Keratinocyte (primary cell): Measurements from ENCODE around the gene BBX. TPM values are rescaled to one million over a fixed set of nuclear protein-coding genes. Genes with fewer than 3 reads are reported as not detected.

ENCODE experiments used
- DNase-seq: peaks from one replicate; pipeline ENCODE4 v3.0.0-alpha.2; 2011; ENCODE audit warnings: low read depth, missing footprints, low spot score
- FAIRE-seq: peaks from 2 replicates; lab custom pipeline; 2011; peaks lifted over from hg19 to GRCh38; lab: Jason Lieb, UNC
- H2AFZ ChIP-seq: 2 replicates; pipeline ENCODE4 v1.6.0; 2012; ENCODE audit warnings: low read length, control low read depth, inconsistent platforms; ENCODE audit not compliant: control insufficient read depth
- H3K27ac ChIP-seq: 2 replicates; pipeline ENCODE4 v1.5.1; 2011; ENCODE audit warnings: low read length; ENCODE audit not compliant: control insufficient read depth, insufficient read depth
- H3K27me3 ChIP-seq: 3 replicates; pipeline ENCODE4 v1.6.0; 2011; ENCODE audit warnings: low read length; ENCODE audit not compliant: control insufficient read depth, insufficient read depth; ENCODE audit errors: extremely low read depth
- H3K36me3 ChIP-seq, 2 experiments: 2 replicates in 1 of 2; 3 replicates in 1 of 2; pipeline ENCODE4 v1.5.1; 2011; ENCODE audit warnings: low read length in 2 of 2, mild to moderate bottlenecking in 1 of 2; ENCODE audit not compliant: control insufficient read depth in 2 of 2, insufficient read depth in 2 of 2; ENCODE audit errors: extremely low read depth in 1 of 2
- H3K4me1 ChIP-seq: 3 replicates; pipeline ENCODE4 v1.5.1; 2011; ENCODE audit warnings: low read length; ENCODE audit not compliant: control insufficient read depth, insufficient read depth; ENCODE audit errors: extremely low read depth
- H3K4me2 ChIP-seq: 3 replicates; pipeline ENCODE4 v1.6.0; 2011; ENCODE audit warnings: low read depth, low read length; ENCODE audit not compliant: control insufficient read depth, insufficient read depth; ENCODE audit errors: extremely low read depth
- H3K4me3 ChIP-seq, 3 experiments: fragments of 200-600 bp in 1 of 3; sonication (generic) in 1 of 3; 2 replicates in 2 of 3; 3 replicates in 1 of 3; pipeline ENCODE4 v1.5.1; 2011 to 2016; ENCODE audit warnings: low read length in 3 of 3, mild to moderate bottlenecking in 3 of 3, control low read depth in 2 of 3, inconsistent platforms in 1 of 3, low read depth in 1 of 3, mixed read lengths in 1 of 3, mixed run types in 1 of 3, moderate library complexity in 1 of 3; ENCODE audit not compliant: control insufficient read depth in 2 of 3, insufficient read depth in 2 of 3; ENCODE audit errors: extremely low read depth in 1 of 3
- H3K79me2 ChIP-seq: 2 replicates; pipeline ENCODE4 v1.6.0; 2012; ENCODE audit warnings: low read length; ENCODE audit not compliant: control insufficient read depth, insufficient read depth
- H3K9ac ChIP-seq: 3 replicates; pipeline ENCODE4 v1.6.0; 2011; ENCODE audit warnings: low read length; ENCODE audit not compliant: control insufficient read depth, insufficient read depth; ENCODE audit errors: extremely low read depth
- H3K9me1 ChIP-seq: 3 replicates; pipeline ENCODE4 v1.6.0; 2011; ENCODE audit warnings: low read length; ENCODE audit not compliant: control insufficient read depth, insufficient read depth; ENCODE audit errors: extremely low read depth
- H3K9me3 ChIP-seq: 2 replicates; pipeline ENCODE4 v1.5.1; 2012; ENCODE audit warnings: low read depth, low read length; ENCODE audit not compliant: control insufficient read depth
- H4K20me1 ChIP-seq: 3 replicates; pipeline ENCODE4 v1.6.0; 2011; ENCODE audit warnings: low read length; ENCODE audit not compliant: control insufficient read depth, insufficient read depth; ENCODE audit errors: extremely low read depth
- EZH2 ChIP-seq: IDR thresholded peaks from one replicate; pipeline ENCODE4 v1.6.1; 2012; ENCODE audit warnings: inconsistent platforms, mild to moderate bottlenecking, low read length, moderate library complexity
- dilution Hi-C: fragments of 300-500 bp; cut with MboI; formaldehyde crosslinking; loops from one replicate; pipeline ENCODE4 v1.7.0; 2020; ENCODE audit warnings: low sequenced_read_pairs; ENCODE audit not compliant: extremely low pct_ligation_motif_present
- polyA plus RNA-seq, 5 experiments: library from polyadenylated mRNA; depleted of rRNA in 3 of 5; stranded (reverse) in 3 of 5; stranded (forward) in 1 of 5; unstranded in 1 of 5; fragments of >200 nt; gene quantifications; 1 replicate in 1 of 5; 2 replicates in 3 of 5; 3 replicates in 1 of 5; pipeline versions ENCODE4 v1.2.1 to v1.2.3, GENCODE V29; 2011 to 2012; ENCODE audit warnings: missing spikeins in 2 of 5, low read depth in 1 of 5, low replicate concordance in 1 of 5
- TF ChIP-seq, protein P1 (sequence below), 3 experiments: IDR thresholded peaks in 1 of 3; conservative IDR thresholded peaks in 1 of 3; optimal IDR thresholded peaks in 1 of 3; 2 replicates in 2 of 3; 3 replicates in 1 of 3; pipeline versions ENCODE3 to v1.5.1; 2011; ENCODE audit warnings: low read length in 3 of 3, mild to moderate bottlenecking in 3 of 3, moderate library complexity in 2 of 3, control low read depth in 1 of 3, inconsistent platforms in 1 of 3; ENCODE audit not compliant: insufficient read depth in 2 of 3; ENCODE audit errors: extremely low read depth in 1 of 3

BBX gene
- polyA plus RNA-seq, 1 donor (not counting 4 experiments of a cell fraction or from before 2014, with no cell fraction given): 43.4 TPM

DNA sequence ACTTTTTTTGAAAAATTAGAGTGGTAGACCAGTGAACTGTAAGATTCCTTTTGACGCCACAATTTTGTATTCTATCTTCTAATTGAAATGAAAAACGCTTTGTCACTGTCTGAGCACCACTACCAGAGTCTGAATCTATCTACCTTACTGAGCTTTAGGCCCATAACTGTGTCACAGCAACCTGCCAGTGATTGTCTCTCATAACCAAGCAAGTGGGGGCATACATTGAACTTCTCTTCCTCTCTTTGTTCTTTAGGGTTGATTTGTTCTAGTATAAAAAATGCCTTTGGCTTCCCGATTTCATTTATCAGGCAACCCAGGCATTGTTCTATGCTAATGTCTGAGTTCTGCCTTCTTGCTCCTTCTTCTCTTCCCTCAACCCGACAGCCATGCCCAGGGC is 142.6 kb downstream of the BBX start:
- no peaks in the 10 kb centered on the region for H3K79me2 ChIP-seq
- no peak overlapping the region for H3K27ac ChIP-seq
- no peaks in the 10 kb centered on the region for H3K9me1 ChIP-seq
- no peaks in the 10 kb centered on the region for H3K36me3 ChIP-seq
- no peak overlapping the region for H3K9ac ChIP-seq
- H3K4me3 ChIP-seq: no peak overlapping the region
- no peak overlapping the region for H2AFZ ChIP-seq
- H4K20me1 ChIP-seq: no peaks in the 10 kb centered on the region
- dilution Hi-C loops: no loop called here
- H3K4me1 ChIP-seq: no peaks in the 10 kb centered on the region
- H3K9me3 ChIP-seq: no peaks in the 10 kb centered on the region
- no peaks in the 10 kb centered on the region for H3K27me3 ChIP-seq
- FAIRE-seq: no peak
- H3K4me2 ChIP-seq: no peak overlapping the region
- no peak for DNase-seq
- TF ChIP-seq, protein P1, sequence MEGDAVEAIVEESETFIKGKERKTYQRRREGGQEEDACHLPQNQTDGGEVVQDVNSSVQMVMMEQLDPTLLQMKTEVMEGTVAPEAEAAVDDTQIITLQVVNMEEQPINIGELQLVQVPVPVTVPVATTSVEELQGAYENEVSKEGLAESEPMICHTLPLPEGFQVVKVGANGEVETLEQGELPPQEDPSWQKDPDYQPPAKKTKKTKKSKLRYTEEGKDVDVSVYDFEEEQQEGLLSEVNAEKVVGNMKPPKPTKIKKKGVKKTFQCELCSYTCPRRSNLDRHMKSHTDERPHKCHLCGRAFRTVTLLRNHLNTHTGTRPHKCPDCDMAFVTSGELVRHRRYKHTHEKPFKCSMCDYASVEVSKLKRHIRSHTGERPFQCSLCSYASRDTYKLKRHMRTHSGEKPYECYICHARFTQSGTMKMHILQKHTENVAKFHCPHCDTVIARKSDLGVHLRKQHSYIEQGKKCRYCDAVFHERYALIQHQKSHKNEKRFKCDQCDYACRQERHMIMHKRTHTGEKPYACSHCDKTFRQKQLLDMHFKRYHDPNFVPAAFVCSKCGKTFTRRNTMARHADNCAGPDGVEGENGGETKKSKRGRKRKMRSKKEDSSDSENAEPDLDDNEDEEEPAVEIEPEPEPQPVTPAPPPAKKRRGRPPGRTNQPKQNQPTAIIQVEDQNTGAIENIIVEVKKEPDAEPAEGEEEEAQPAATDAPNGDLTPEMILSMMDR (optimal IDR thresholded peaks at IDR 0.05 in 1 of 3, IDR thresholded peaks at IDR 0.05 in 1 of 3, conservative IDR thresholded peaks at IDR 0.05 in 1 of 3; ENCODE audit: extremely low read depth in 1 of 3, insufficient read depth in 2 of 3, low read length in 3 of 3): no peak
- TF ChIP-seq EZH2: no peak

DNA sequence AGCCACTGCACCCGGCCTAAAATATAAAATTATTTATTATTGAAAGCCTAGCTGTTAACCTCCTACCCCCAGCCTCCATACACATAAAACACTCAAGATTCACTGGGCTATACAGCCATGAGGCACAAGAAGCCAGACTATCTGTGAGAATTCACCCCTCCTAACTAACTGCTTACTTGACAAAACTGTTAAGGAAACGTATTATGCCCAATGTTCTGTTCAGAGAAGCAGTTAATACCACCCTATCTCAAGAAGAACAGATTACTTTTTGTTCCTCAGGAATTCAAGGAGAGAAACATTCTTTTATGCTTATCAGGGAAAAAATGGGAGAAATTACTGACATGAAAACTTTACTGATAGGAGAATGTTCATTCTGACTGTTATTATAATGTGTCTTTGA is 144.1 kb downstream of the BBX start:
- Histone ChIP-seq H3K36me3 (no peaks in the 10 kb centered on the region), H4K20me1 (no peaks in the 10 kb centered on the region), H2AFZ (no peak overlapping the region), H3K9ac (no peak overlapping the region), H3K4me1 (no peaks in the 10 kb centered on the region), H3K79me2 (no peaks in the 10 kb centered on the region), H3K4me3 (no peak overlapping the region), H3K27me3 (no peaks in the 10 kb centered on the region), H3K4me2 (no peak overlapping the region), H3K9me1 (no peaks in the 10 kb centered on the region), H3K9me3 (no peaks in the 10 kb centered on the region), H3K27ac (no peak overlapping the region)
- TF ChIP-seq, protein P1 (optimal IDR thresholded peaks at IDR 0.05 in 1 of 3, IDR thresholded peaks at IDR 0.05 in 1 of 3, conservative IDR thresholded peaks at IDR 0.05 in 1 of 3; ENCODE audit: extremely low read depth in 1 of 3, insufficient read depth in 2 of 3, low read length in 3 of 3): no peak
- TF ChIP-seq EZH2: no peak
- no peak for FAIRE-seq
- dilution Hi-C loops: no loop called here
- DNase-seq: no peak
